BJ (cell line): ENCODE data around the gene CDKN1A. TPM values are rescaled to one million over a fixed set of nuclear protein-coding genes. Genes with fewer than 3 reads are reported as not detected.

ENCODE experiments used
- CTCF ChIA-PET: fragments of 350-600 bp; formaldehyde crosslinking; extraction: SDS; loops from one replicate; lab custom pipeline; 2021; ENCODE audit warnings: antibody characterized with exemption, inconsistent platforms; lab: Yijun Ruan, JAX
- POLR2A ChIA-PET: fragments of 300-600 bp; sonication (Branson Sonifier 250); formaldehyde crosslinking; extraction: SDS; loops from one replicate; lab custom pipeline; 2021; ENCODE audit warnings: antibody characterized with exemption; lab: Charles Lee
- DNase-seq: peaks from one replicate; pipeline ENCODE4 v3.0.0-alpha.2; 2011; ENCODE audit warnings: low read depth
- H3K27me3 ChIP-seq: 2 replicates; pipeline ENCODE4 v1.6.0; 2011; ENCODE audit warnings: low read length; ENCODE audit not compliant: control insufficient read depth, insufficient read depth
- H3K36me3 ChIP-seq: 2 replicates; pipeline ENCODE4 v1.5.1; 2011; ENCODE audit warnings: low read length; ENCODE audit not compliant: control insufficient read depth, insufficient read depth
- H3K4me3 ChIP-seq: 2 replicates; pipeline ENCODE4 v1.5.1; 2011; ENCODE audit warnings: low read depth, mild to moderate bottlenecking, control low read depth, low read length
- polyA plus RNA-seq: library from polyadenylated mRNA; depleted of rRNA; stranded (reverse); fragments of >200 nt; gene quantifications from 2 replicates; pipeline ENCODE4 v1.2.3, GENCODE V29; 2011
- TF ChIP-seq, protein P1 (sequence below): IDR thresholded peaks from 2 replicates; pipeline ENCODE4 v1.5.1; 2011; ENCODE audit warnings: low read depth, mild to moderate bottlenecking, control low read depth, inconsistent platforms, low read length, moderate library complexity; ENCODE audit not compliant: insufficient read depth

The CDKN1A gene
- polyA plus RNA-seq, 1 experiment, result 820 TPM

DNA sequence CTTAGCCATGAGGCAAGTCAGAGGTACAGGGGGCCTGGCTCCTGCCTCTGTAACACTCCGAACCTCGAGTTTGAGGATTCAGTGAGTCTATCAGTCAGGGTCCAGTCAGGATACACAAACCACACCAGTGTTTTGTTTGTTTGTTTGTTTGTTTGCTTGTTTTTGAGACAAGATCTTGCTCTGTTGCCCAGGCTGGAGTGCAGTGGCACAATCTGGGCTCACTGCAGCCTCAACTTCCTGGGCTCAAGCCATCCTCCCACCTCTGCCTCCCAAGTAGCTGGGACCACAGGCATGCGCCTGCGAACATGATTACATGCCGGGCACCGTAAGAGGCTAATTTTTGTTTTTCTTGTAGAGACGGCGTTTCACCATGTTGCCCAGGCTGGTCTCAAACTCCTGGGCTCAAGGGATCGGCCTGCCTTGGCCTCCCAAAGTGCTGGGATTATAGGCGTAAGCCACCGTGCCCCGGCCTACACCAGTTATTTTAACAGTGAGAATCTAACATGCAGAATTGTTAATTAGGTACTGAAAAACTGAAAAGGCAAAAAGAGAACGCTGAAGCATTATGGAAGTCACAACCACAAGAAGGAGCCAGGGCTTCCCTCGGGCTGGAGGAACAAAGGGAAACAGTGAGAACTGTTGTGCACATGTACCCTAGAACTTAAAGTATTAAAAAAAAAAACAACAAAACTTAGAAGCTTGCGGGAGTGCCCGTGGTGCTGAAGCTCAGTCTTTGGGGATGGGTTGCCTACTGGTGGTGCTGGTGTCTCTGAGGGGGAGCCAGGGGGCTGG, 44.0 kb upstream of the CDKN1A start:
- TF ChIP-seq, protein P1, sequence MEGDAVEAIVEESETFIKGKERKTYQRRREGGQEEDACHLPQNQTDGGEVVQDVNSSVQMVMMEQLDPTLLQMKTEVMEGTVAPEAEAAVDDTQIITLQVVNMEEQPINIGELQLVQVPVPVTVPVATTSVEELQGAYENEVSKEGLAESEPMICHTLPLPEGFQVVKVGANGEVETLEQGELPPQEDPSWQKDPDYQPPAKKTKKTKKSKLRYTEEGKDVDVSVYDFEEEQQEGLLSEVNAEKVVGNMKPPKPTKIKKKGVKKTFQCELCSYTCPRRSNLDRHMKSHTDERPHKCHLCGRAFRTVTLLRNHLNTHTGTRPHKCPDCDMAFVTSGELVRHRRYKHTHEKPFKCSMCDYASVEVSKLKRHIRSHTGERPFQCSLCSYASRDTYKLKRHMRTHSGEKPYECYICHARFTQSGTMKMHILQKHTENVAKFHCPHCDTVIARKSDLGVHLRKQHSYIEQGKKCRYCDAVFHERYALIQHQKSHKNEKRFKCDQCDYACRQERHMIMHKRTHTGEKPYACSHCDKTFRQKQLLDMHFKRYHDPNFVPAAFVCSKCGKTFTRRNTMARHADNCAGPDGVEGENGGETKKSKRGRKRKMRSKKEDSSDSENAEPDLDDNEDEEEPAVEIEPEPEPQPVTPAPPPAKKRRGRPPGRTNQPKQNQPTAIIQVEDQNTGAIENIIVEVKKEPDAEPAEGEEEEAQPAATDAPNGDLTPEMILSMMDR, result no peak
- POLR2A ChIA-PET, result interaction anchor here (0.6 kb wide), 1 partner anchor 44 kb away, joined by 3 read pairs; the partner anchor contains the start of gene CDKN1A
- CTCF ChIA-PET, result interaction anchor here (0.6 kb wide), 1 partner anchor 9 kb away, joined by 5 read pairs; no protein-coding TSS in a partner anchor
- no peak for DNase-seq
- no peaks in the 10 kb centered on the region for H3K36me3 ChIP-seq
- no peak overlapping the region for H3K4me3 ChIP-seq
- H3K27me3 ChIP-seq, result no peaks in the 10 kb centered on the region

GRCh38 chr6:36636283-36636682, 42.2 kb upstream of the CDKN1A start:
- POLR2A ChIA-PET, result no interaction called here
- Histone ChIP-seq H3K4me3 (no peak overlapping the region), H3K27me3 (no peaks in the 10 kb centered on the region), H3K36me3 (no peaks in the 10 kb centered on the region)
- DNase-seq, result no peak
- CTCF ChIA-PET, result interaction anchor here (0.9 to 1.2 kb wide), 2 partner anchors 12 kb away, joined by 3 read pairs; no protein-coding TSS in a partner anchor
- TF ChIP-seq, protein P1, result no peak

DNA sequence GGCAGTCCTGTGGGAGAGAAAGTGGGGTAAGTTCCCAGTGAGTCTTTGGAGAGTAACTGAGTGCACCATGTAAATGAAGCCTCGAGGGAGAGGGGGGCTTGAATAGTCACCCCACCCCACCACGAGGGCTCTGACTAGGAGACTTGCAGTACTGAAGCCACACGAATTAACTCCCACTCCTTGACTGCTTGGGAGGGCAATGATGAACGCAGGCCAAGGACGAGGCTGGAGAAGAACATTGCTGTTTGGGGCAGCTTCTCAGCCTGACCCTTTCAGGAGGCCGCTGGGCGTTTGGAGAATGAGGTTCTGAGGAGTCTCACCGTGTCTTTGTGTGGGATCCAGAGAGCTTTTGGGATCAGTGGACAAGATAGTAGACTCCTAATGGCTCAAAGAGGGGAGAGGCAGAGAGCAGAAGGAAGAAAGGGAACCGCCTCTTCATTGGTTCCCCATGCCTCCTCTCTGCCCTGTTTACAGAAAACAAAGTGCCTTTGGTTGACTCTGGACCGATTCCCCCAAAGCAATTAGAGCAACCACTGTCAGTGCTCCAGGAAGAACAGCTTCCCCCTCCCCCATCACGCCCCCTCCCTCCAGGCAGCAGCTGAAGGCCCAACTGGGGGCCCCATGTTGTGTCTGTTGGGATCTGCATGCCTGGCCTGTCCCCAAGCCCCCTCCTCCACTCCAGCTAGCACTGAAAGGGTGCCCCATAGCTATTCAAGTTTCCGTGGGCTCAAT, 41.7 kb upstream of the CDKN1A start:
- DNase-seq, result no peak
- CTCF ChIA-PET, result interaction anchor here (0.9 to 1.2 kb wide), 2 partner anchors 12 to 13 kb away, joined by 3 read pairs; no protein-coding TSS in a partner anchor

DNA sequence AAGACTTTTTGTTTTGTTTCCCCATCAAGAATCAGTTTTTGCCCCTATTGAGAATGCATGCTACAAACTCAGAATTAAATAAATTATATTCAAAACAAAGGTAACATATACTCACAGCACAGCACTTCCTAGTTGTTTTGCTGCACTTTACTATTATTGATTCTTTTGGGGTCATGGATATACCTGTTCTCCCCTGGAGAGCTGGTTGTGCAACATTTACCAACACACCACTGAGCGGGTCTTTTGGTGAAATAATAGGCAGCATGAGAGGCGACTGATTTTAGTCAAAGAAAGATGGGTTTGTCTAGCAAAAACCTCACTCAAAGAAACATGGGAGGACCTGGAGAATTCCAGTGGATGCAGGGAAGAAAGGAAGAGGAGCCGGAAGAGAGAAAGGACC, 39.9 kb upstream of the CDKN1A start:
- Histone ChIP-seq H3K27me3 (no peaks in the 10 kb centered on the region), H3K36me3 (no peaks in the 10 kb centered on the region), H3K4me3 (no peak overlapping the region)
- ChIA-PET POLR2A (no interaction called here), CTCF (no interaction called here)
- TF ChIP-seq, protein P1, result no peak
- no peak for DNase-seq

More for the DNA sequence above, 41.7 kb upstream of the CDKN1A start:
- no peaks in the 10 kb centered on the region for H3K27me3 ChIP-seq
- no peak overlapping the region for H3K4me3 ChIP-seq
- no peaks in the 10 kb centered on the region for H3K36me3 ChIP-seq
- POLR2A ChIA-PET, result no interaction called here
- TF ChIP-seq, protein P1, result no peak
